Keratinocyte (primary cell): ENCODE results near the gene MYO7B. TPM values are rescaled to one million over a fixed set of nuclear protein-coding genes. Genes with fewer than 3 reads are reported as not detected.

ENCODE experiments used
- DNase-seq: peaks from one replicate; pipeline ENCODE4 v3.0.0-alpha.2; 2011; ENCODE audit warnings: low read depth, missing footprints, low spot score
- FAIRE-seq: peaks from 2 replicates; lab custom pipeline; 2011; peaks lifted over from hg19 to GRCh38; lab: Jason Lieb, UNC
- H2AFZ ChIP-seq: 2 replicates; pipeline ENCODE4 v1.6.0; 2012; ENCODE audit warnings: low read length, control low read depth, inconsistent platforms; ENCODE audit not compliant: control insufficient read depth
- H3K27ac ChIP-seq: 2 replicates; pipeline ENCODE4 v1.5.1; 2011; ENCODE audit warnings: low read length; ENCODE audit not compliant: control insufficient read depth, insufficient read depth
- H3K27me3 ChIP-seq: 3 replicates; pipeline ENCODE4 v1.6.0; 2011; ENCODE audit warnings: low read length; ENCODE audit not compliant: control insufficient read depth, insufficient read depth; ENCODE audit errors: extremely low read depth
- H3K36me3 ChIP-seq, 2 experiments: 2 replicates in 1 of 2; 3 replicates in 1 of 2; pipeline ENCODE4 v1.5.1; 2011; ENCODE audit warnings: low read length in 2 of 2, mild to moderate bottlenecking in 1 of 2; ENCODE audit not compliant: control insufficient read depth in 2 of 2, insufficient read depth in 2 of 2; ENCODE audit errors: extremely low read depth in 1 of 2
- H3K4me1 ChIP-seq: 3 replicates; pipeline ENCODE4 v1.5.1; 2011; ENCODE audit warnings: low read length; ENCODE audit not compliant: control insufficient read depth, insufficient read depth; ENCODE audit errors: extremely low read depth
- H3K4me2 ChIP-seq: 3 replicates; pipeline ENCODE4 v1.6.0; 2011; ENCODE audit warnings: low read depth, low read length; ENCODE audit not compliant: control insufficient read depth, insufficient read depth; ENCODE audit errors: extremely low read depth
- H3K4me3 ChIP-seq, 3 experiments: fragments of 200-600 bp in 1 of 3; sonication (generic) in 1 of 3; 2 replicates in 2 of 3; 3 replicates in 1 of 3; pipeline ENCODE4 v1.5.1; 2011 to 2016; ENCODE audit warnings: low read length in 3 of 3, mild to moderate bottlenecking in 3 of 3, control low read depth in 2 of 3, inconsistent platforms in 1 of 3, low read depth in 1 of 3, mixed read lengths in 1 of 3, mixed run types in 1 of 3, moderate library complexity in 1 of 3; ENCODE audit not compliant: control insufficient read depth in 2 of 3, insufficient read depth in 2 of 3; ENCODE audit errors: extremely low read depth in 1 of 3
- H3K79me2 ChIP-seq: 2 replicates; pipeline ENCODE4 v1.6.0; 2012; ENCODE audit warnings: low read length; ENCODE audit not compliant: control insufficient read depth, insufficient read depth
- H3K9ac ChIP-seq: 3 replicates; pipeline ENCODE4 v1.6.0; 2011; ENCODE audit warnings: low read length; ENCODE audit not compliant: control insufficient read depth, insufficient read depth; ENCODE audit errors: extremely low read depth
- H3K9me1 ChIP-seq: 3 replicates; pipeline ENCODE4 v1.6.0; 2011; ENCODE audit warnings: low read length; ENCODE audit not compliant: control insufficient read depth, insufficient read depth; ENCODE audit errors: extremely low read depth
- H3K9me3 ChIP-seq: 2 replicates; pipeline ENCODE4 v1.5.1; 2012; ENCODE audit warnings: low read depth, low read length; ENCODE audit not compliant: control insufficient read depth
- H4K20me1 ChIP-seq: 3 replicates; pipeline ENCODE4 v1.6.0; 2011; ENCODE audit warnings: low read length; ENCODE audit not compliant: control insufficient read depth, insufficient read depth; ENCODE audit errors: extremely low read depth
- EZH2 ChIP-seq: IDR thresholded peaks from one replicate; pipeline ENCODE4 v1.6.1; 2012; ENCODE audit warnings: inconsistent platforms, mild to moderate bottlenecking, low read length, moderate library complexity
- dilution Hi-C: fragments of 300-500 bp; cut with MboI; formaldehyde crosslinking; loops from one replicate; pipeline ENCODE4 v1.7.0; 2020; ENCODE audit warnings: low sequenced_read_pairs; ENCODE audit not compliant: extremely low pct_ligation_motif_present
- polyA plus RNA-seq, 5 experiments: library from polyadenylated mRNA; depleted of rRNA in 3 of 5; stranded (reverse) in 3 of 5; stranded (forward) in 1 of 5; unstranded in 1 of 5; fragments of >200 nt; gene quantifications; 1 replicate in 1 of 5; 2 replicates in 3 of 5; 3 replicates in 1 of 5; pipeline versions ENCODE4 v1.2.1 to v1.2.3, GENCODE V29; 2011 to 2012; ENCODE audit warnings: missing spikeins in 2 of 5, low read depth in 1 of 5, low replicate concordance in 1 of 5
- TF ChIP-seq, protein P1 (sequence below), 3 experiments: IDR thresholded peaks in 1 of 3; conservative IDR thresholded peaks in 1 of 3; optimal IDR thresholded peaks in 1 of 3; 2 replicates in 2 of 3; 3 replicates in 1 of 3; pipeline versions ENCODE3 to v1.5.1; 2011; ENCODE audit warnings: low read length in 3 of 3, mild to moderate bottlenecking in 3 of 3, moderate library complexity in 2 of 3, control low read depth in 1 of 3, inconsistent platforms in 1 of 3; ENCODE audit not compliant: insufficient read depth in 2 of 3; ENCODE audit errors: extremely low read depth in 1 of 3

Gene MYO7B
- polyA plus RNA-seq, 1 donor (not counting 4 experiments of a cell fraction or from before 2014, with no cell fraction given): not detected

DNA sequence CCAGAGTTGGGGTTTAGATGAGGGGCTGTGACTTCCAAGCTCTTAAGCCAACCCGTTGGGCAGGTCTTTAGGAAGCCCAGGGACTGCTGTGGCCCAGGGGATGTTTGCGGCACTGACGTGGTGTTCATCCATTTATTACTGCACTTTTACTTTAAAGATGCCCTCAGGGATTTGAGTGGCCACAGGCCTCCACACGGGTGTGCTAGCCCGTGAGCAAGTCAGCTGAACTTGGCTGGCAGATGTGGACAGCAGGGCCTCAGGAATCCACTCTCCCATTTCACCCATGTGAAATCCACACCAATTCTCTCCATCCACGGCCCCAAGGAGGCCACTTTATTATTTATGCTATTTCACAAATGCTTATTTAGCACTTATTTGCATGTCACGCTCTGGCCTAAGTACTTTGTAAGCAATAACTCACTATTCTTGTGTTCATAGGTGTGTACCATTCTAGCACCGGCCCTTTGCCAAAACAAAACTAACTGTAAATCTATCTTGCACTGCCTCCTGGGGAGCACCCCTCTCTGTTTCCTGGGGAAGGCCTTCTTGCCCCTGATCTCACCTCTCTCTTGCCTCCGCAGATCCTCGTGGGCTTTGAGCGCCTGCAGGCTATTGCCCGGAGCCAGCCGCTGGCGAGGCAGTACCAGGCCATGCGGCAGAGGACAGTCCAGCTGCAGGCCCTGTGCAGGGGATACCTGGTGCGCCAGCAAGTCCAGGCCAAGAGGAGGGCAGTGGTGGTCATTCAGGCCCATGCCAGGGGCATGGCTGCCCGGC is 71.3 kb downstream of the MYO7B start:
- no peaks in the 10 kb centered on the region for H3K36me3 ChIP-seq
- TF ChIP-seq EZH2: no peak
- TF ChIP-seq, protein P1, sequence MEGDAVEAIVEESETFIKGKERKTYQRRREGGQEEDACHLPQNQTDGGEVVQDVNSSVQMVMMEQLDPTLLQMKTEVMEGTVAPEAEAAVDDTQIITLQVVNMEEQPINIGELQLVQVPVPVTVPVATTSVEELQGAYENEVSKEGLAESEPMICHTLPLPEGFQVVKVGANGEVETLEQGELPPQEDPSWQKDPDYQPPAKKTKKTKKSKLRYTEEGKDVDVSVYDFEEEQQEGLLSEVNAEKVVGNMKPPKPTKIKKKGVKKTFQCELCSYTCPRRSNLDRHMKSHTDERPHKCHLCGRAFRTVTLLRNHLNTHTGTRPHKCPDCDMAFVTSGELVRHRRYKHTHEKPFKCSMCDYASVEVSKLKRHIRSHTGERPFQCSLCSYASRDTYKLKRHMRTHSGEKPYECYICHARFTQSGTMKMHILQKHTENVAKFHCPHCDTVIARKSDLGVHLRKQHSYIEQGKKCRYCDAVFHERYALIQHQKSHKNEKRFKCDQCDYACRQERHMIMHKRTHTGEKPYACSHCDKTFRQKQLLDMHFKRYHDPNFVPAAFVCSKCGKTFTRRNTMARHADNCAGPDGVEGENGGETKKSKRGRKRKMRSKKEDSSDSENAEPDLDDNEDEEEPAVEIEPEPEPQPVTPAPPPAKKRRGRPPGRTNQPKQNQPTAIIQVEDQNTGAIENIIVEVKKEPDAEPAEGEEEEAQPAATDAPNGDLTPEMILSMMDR (optimal IDR thresholded peaks at IDR 0.05 in 1 of 3, IDR thresholded peaks at IDR 0.05 in 1 of 3, conservative IDR thresholded peaks at IDR 0.05 in 1 of 3; ENCODE audit: extremely low read depth in 1 of 3, insufficient read depth in 2 of 3, low read length in 3 of 3): no peak
- H3K9ac ChIP-seq: no peak overlapping the region
- H3K9me1 ChIP-seq: no peaks in the 10 kb centered on the region
- dilution Hi-C loops: no loop called here
- DNase-seq: no peak
- H3K4me3 ChIP-seq: no peak overlapping the region
- no peaks in the 10 kb centered on the region for H3K79me2 ChIP-seq
- H3K9me3 ChIP-seq: no peaks in the 10 kb centered on the region
- no peak overlapping the region for H3K4me2 ChIP-seq
- H3K27ac ChIP-seq: no peak overlapping the region
- H3K27me3 ChIP-seq: peaks cover 3% of the 10 kb centered on the region
- no peak for FAIRE-seq
- H4K20me1 ChIP-seq: no peaks in the 10 kb centered on the region
- H2AFZ ChIP-seq: no peak overlapping the region
- H3K4me1 ChIP-seq: no peaks in the 10 kb centered on the region

- Histone ChIP-seq H3K79me2 (no peaks in the 10 kb centered on the region), H3K9me1 (no peaks in the 10 kb centered on the region), H3K27ac (no peak overlapping the region), H3K36me3 (no peaks in the 10 kb centered on the region), H3K4me1 (no peaks in the 10 kb centered on the region), H2AFZ (no peak overlapping the region), H3K27me3 (peaks cover 3% of the 10 kb centered on the region), H3K4me2 (no peak overlapping the region), H3K9ac (no peak overlapping the region), H4K20me1 (no peaks in the 10 kb centered on the region), H3K9me3 (no peaks in the 10 kb centered on the region), H3K4me3 (no peak overlapping the region)
- FAIRE-seq (no peak), DNase-seq (no peak)
- dilution Hi-C loops: no loop called here
- TF ChIP-seq, protein P1 (optimal IDR thresholded peaks at IDR 0.05 in 1 of 3, IDR thresholded peaks at IDR 0.05 in 1 of 3, conservative IDR thresholded peaks at IDR 0.05 in 1 of 3; ENCODE audit: extremely low read depth in 1 of 3, insufficient read depth in 2 of 3, low read length in 3 of 3): no peak
- no peak for TF ChIP-seq EZH2
Observed at GRCh38 chr2:127607399-127607908, 72.0 kb downstream of the MYO7B start.
